Measurements from ENCODE around the gene AKAP8L. TPM values are rescaled to one million over a fixed set of nuclear protein-coding genes. Genes with fewer than 3 reads are reported as not detected.

Gene AKAP8L
- total RNA-seq, 1 experiment from 2014 or later, result 231 TPM

- ChIA-PET POLR2A (interaction anchor here (0.5 to 0.8 kb wide), 2 partner anchors 17 to 387 kb away, joined by 3 to 4 read pairs; partner anchors contain the start of gene AKAP8L), CTCF (no interaction called here)
- Mint-ChIP-seq H3K27me3 (ENCODE audit: low read depth) (no peaks in the 10 kb centered on the region), H3K9me3 (no peaks in the 10 kb centered on the region), H3K4me3 (no peak overlapping the region), H3K36me3 (peaks cover 47% of the 10 kb centered on the region), H3K27ac (no peak overlapping the region), H3K4me1 (peaks cover 3% of the 10 kb centered on the region; the same call in 1 of the 2 replicates)
- TF ChIP-seq ETV6 (CRISPR knock-in tag; IDR thresholded peaks at IDR 0.05), result no peak
- TF ChIP-seq ZNF219 (CRISPR knock-in tag; IDR thresholded peaks at IDR 0.05; ENCODE audit: borderline replicate concordance), result no peak
- TF ChIP-seq ZNF416 (CRISPR knock-in tag; IDR thresholded peaks at IDR 0.05), result no peak
- no peak for TF ChIP-seq TEAD1 (CRISPR knock-in tag; IDR thresholded peaks at IDR 0.05)
- no peak for ATAC-seq
- DNase-seq (ENCODE audit: low spot score), result no peak
Observed at GRCh38 chr19:15401397-15401710, 17.4 kb downstream of the AKAP8L start.

- H3K36me3 Mint-ChIP-seq, result peaks cover 47% of the 10 kb centered on the region
- H3K27me3 Mint-ChIP-seq (ENCODE audit: low read depth), result no peaks in the 10 kb centered on the region
- no peak for DNase-seq (ENCODE audit: low spot score)
- ChIA-PET CTCF (no interaction called here), POLR2A (interaction anchor here (0.5 kb wide), 1 partner anchor 387 kb away, joined by 3 read pairs; no protein-coding TSS in a partner anchor)
- peaks cover 3% of the 10 kb centered on the region; the same call in 1 of the 2 replicates for H3K4me1 Mint-ChIP-seq
- TF ChIP-seq ZNF219 (CRISPR knock-in tag; IDR thresholded peaks at IDR 0.05; ENCODE audit: borderline replicate concordance), result no peak
- no peak for TF ChIP-seq NFYB (CRISPR knock-in tag; conservative IDR thresholded peaks at IDR 0.05; ENCODE audit: low read depth)
- TF ChIP-seq NR3C1 (CRISPR knock-in tag; conservative IDR thresholded peaks at IDR 0.05; ENCODE audit: low read depth), result no peak
- no peak for TF ChIP-seq FOXJ3 (CRISPR knock-in tag; IDR thresholded peaks at IDR 0.05; ENCODE audit: borderline replicate concordance)
- no peak for TF ChIP-seq ATF2 (CRISPR knock-in tag; IDR thresholded peaks at IDR 0.05; ENCODE audit: borderline replicate concordance, low read depth)
- TF ChIP-seq HMGA2 (CRISPR knock-in tag; IDR thresholded peaks at IDR 0.05), result no peak
- no peak for TF ChIP-seq TEAD1 (CRISPR knock-in tag; IDR thresholded peaks at IDR 0.05)
- TF ChIP-seq E2F4 (CRISPR knock-in tag; IDR thresholded peaks at IDR 0.05; ENCODE audit: borderline replicate concordance, low read depth), result no peak
- TF ChIP-seq ZNF232 (CRISPR knock-in tag; IDR thresholded peaks at IDR 0.05), result no peak
- TF ChIP-seq FOXP4 (CRISPR knock-in tag; IDR thresholded peaks at IDR 0.05), result no peak
- TF ChIP-seq CREB1 (CRISPR knock-in tag; IDR thresholded peaks at IDR 0.05), result no peak
- TF ChIP-seq PRDM15 (CRISPR knock-in tag; IDR thresholded peaks at IDR 0.05), result no peak
- no peak for TF ChIP-seq NR2C2 (CRISPR knock-in tag; IDR thresholded peaks at IDR 0.05)
- peak overlapping the region; percentile 45; the same call in 1 of the 2 replicates for H3K27ac Mint-ChIP-seq
- H3K9me3 Mint-ChIP-seq, result no peaks in the 10 kb centered on the region
- ATAC-seq, result no peak; the same call in 1 of the 2 replicates
- H3K4me3 Mint-ChIP-seq, result no peak overlapping the region
Observed at GRCh38 chr19:15400521-15401396, 18.0 kb downstream of the AKAP8L start.
